SK-N-SH (cell line): Measurements from ENCODE around the gene NFKBIA.
"Not testable (repeated sequence)": the region's sequence is repeated elsewhere in the genome, so short reads cannot be mapped to it uniquely, and the experiment has no call there.

Experiments
- MXI1 ChIP-seq: IDR thresholded peaks from 2 replicates; pipeline ENCODE4 v1.6.1; 2012; ENCODE audit warnings: mild to moderate bottlenecking, low read depth, low read length, improper control_type of control experiment
- POLR2AphosphoS5 ChIP-seq: IDR thresholded peaks from 2 replicates; pipeline ENCODE4 v1.6.1; 2012; ENCODE audit warnings: low read depth, low read length
- REST ChIP-seq: IDR thresholded peaks from 2 replicates; pipeline ENCODE4 v1.6.1; 2012; ENCODE audit warnings: mild to moderate bottlenecking, low read depth, low read length, moderate library complexity
- TF ChIP-seq, protein P1 (sequence below): fragments of 150-350 bp; IDR thresholded peaks from 2 replicates; pipeline ENCODE4 v1.6.1; 2016; ENCODE audit warnings: mild to moderate bottlenecking, low read depth, low read length

GRCh38 chr14:35355235-35355634 is 49.3 kb downstream of the NFKBIA start:
- not testable (repeated sequence) for TF ChIP-seq REST, MXI1, POLR2AphosphoS5
- TF ChIP-seq, protein P1, sequence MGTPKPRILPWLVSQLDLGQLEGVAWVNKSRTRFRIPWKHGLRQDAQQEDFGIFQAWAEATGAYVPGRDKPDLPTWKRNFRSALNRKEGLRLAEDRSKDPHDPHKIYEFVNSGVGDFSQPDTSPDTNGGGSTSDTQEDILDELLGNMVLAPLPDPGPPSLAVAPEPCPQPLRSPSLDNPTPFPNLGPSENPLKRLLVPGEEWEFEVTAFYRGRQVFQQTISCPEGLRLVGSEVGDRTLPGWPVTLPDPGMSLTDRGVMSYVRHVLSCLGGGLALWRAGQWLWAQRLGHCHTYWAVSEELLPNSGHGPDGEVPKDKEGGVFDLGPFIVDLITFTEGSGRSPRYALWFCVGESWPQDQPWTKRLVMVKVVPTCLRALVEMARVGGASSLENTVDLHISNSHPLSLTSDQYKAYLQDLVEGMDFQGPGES, result not testable (repeated sequence)
